DND-41 (cell line): ENCODE results near the gene AFF3.
"Not testable (repeated sequence)": the region's sequence is repeated elsewhere in the genome, so short reads cannot be mapped to it uniquely, and the experiment has no call there.

Experiments used
- ATAC-seq: fragments of 200-7000 bp; cut with Tn5 transposase; 3 replicates; pipeline ENCODE4 v1.9.1; 2021; ENCODE audit warnings: low read depth; ENCODE audit not compliant: insufficient read depth
- DNase-seq: peaks from one replicate; pipeline ENCODE4 v3.0.0-alpha.2; 2020
- H2AFZ ChIP-seq: 2 replicates; pipeline ENCODE4 v1.6.0; 2012; ENCODE audit warnings: low read depth, low read length
- H3K27ac ChIP-seq: 2 replicates; pipeline ENCODE4 v1.5.1; 2012; ENCODE audit warnings: low read length, inconsistent platforms
- H3K27me3 ChIP-seq: fragments of 200-600 bp; sonication (generic); 2 replicates; pipeline ENCODE4 v1.6.0; 2012; ENCODE audit warnings: low read length, mild to moderate bottlenecking, inconsistent platforms; ENCODE audit not compliant: insufficient read depth, poor library complexity
- H3K36me3 ChIP-seq: 2 replicates; pipeline ENCODE4 v1.5.1; 2012; ENCODE audit warnings: low read length, inconsistent platforms; ENCODE audit not compliant: insufficient read depth
- H3K4me1 ChIP-seq: 2 replicates; pipeline ENCODE4 v1.5.1; 2012; ENCODE audit warnings: mild to moderate bottlenecking, low read length; ENCODE audit not compliant: insufficient read depth
- H3K4me2 ChIP-seq: 2 replicates; pipeline ENCODE4 v1.6.0; 2012; ENCODE audit warnings: mild to moderate bottlenecking, moderate library complexity, low read length, inconsistent platforms; ENCODE audit not compliant: insufficient read depth
- H3K4me3 ChIP-seq, 2 experiments: fragments of 200-600 bp in 1 of 2; shearing (Covaris generic) in 1 of 2; 2 replicates each; pipeline ENCODE4 v1.5.1; 2012 to 2016; ENCODE audit warnings: inconsistent platforms in 2 of 2, low read length in 2 of 2, mild to moderate bottlenecking in 2 of 2, low read depth in 1 of 2, moderate library complexity in 1 of 2
- H3K79me2 ChIP-seq: 2 replicates; pipeline ENCODE4 v1.6.0; 2012; ENCODE audit warnings: low read length, inconsistent platforms; ENCODE audit not compliant: insufficient read depth
- H3K9ac ChIP-seq: 2 replicates; pipeline ENCODE4 v1.6.0; 2012; ENCODE audit warnings: low read depth, mild to moderate bottlenecking, inconsistent platforms, low read length, moderate library complexity
- H3K9me3 ChIP-seq: 2 replicates; pipeline ENCODE4 v1.5.1; 2012; ENCODE audit warnings: low read length, moderate library complexity, mild to moderate bottlenecking, inconsistent platforms; ENCODE audit not compliant: insufficient read depth, severe bottlenecking
- H4K20me1 ChIP-seq: 2 replicates; pipeline ENCODE4 v1.6.0; 2012; ENCODE audit warnings: low read length; ENCODE audit not compliant: insufficient read depth
- EZH2 ChIP-seq: IDR thresholded peaks from 3 replicates; pipeline ENCODE4 v1.6.1; 2012; ENCODE audit warnings: borderline replicate concordance, low read depth, mild to moderate bottlenecking, moderate library complexity, low read length, inconsistent platforms; ENCODE audit not compliant: severe bottlenecking
- TF ChIP-seq, protein P1 (sequence below): IDR thresholded peaks from 2 replicates; pipeline ENCODE4 v1.5.1; 2012; ENCODE audit warnings: borderline replicate concordance, low read length, moderate library complexity, mild to moderate bottlenecking; ENCODE audit not compliant: poor library complexity, severe bottlenecking; ENCODE audit errors: extremely low read depth

Gene AFF3

GRCh38 chr2:100110614-100111000 lies 31.8 kb downstream of the AFF3 start:
- DNase-seq = no peak
- no peak overlapping the region for H2AFZ ChIP-seq
- no peak overlapping the region for H3K4me3 ChIP-seq
- ATAC-seq = no peak
- H3K27ac ChIP-seq = no peak overlapping the region
- no peaks in the 10 kb centered on the region for H3K9me3 ChIP-seq
- TF ChIP-seq EZH2 = no peak
- TF ChIP-seq, protein P1, sequence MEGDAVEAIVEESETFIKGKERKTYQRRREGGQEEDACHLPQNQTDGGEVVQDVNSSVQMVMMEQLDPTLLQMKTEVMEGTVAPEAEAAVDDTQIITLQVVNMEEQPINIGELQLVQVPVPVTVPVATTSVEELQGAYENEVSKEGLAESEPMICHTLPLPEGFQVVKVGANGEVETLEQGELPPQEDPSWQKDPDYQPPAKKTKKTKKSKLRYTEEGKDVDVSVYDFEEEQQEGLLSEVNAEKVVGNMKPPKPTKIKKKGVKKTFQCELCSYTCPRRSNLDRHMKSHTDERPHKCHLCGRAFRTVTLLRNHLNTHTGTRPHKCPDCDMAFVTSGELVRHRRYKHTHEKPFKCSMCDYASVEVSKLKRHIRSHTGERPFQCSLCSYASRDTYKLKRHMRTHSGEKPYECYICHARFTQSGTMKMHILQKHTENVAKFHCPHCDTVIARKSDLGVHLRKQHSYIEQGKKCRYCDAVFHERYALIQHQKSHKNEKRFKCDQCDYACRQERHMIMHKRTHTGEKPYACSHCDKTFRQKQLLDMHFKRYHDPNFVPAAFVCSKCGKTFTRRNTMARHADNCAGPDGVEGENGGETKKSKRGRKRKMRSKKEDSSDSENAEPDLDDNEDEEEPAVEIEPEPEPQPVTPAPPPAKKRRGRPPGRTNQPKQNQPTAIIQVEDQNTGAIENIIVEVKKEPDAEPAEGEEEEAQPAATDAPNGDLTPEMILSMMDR = no peak
- no peak overlapping the region for H3K4me2 ChIP-seq
- H4K20me1 ChIP-seq = no peaks in the 10 kb centered on the region
- 0 out of 2 replicates have a peak, but pooled peaks cover 4% of the 10 kb centered on the region for H3K79me2 ChIP-seq
- peaks cover 13% of the 10 kb centered on the region; the same call in 1 of the 2 replicates for H3K36me3 ChIP-seq
- H3K27me3 ChIP-seq = no peaks in the 10 kb centered on the region
- H3K9ac ChIP-seq = no peak overlapping the region
- H3K4me1 ChIP-seq = peaks cover 32% of the 10 kb centered on the region

DNA sequence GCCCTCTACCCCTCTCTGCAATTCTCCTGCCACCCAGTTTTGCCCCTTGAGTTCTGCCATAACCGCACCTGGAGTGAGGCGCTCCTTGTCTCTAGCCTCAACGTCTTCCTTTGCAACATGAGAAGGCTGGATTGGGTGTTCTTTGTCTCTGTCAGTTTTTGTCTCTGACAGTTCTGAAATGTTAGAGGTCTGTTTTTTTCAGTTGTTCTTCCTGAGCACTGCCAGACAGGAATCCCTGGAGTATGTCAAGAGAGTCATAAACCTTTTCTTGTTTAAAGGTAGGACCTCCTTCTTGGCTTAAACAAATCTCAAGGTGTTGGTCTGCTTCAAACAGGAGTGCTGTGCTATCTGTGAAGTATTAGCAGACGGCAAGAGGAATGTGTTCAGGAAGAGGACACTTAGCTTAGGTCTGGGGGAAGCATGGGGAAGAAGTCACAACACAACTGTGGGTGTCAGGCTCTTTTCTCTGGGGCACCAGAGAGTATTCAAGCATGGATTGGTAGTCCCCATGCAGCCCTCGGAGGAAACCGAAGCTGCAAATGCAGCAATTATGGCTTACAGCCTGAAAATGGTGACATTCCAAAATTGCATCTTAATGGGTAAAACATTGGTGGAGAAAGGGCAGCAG lies 32.3 kb downstream of the AFF3 start:
- Histone ChIP-seq H3K27me3 (no peaks in the 10 kb centered on the region), H3K9me3 (no peaks in the 10 kb centered on the region), H3K9ac (no peak overlapping the region), H3K4me2 (no peak overlapping the region), H4K20me1 (no peaks in the 10 kb centered on the region), H3K27ac (no peak overlapping the region), H3K79me2 (0 out of 2 replicates have a peak, but pooled peaks cover 4% of the 10 kb centered on the region), H3K4me3 (no peak overlapping the region), H2AFZ (no peak overlapping the region), H3K4me1 (peaks cover 30% of the 10 kb centered on the region), H3K36me3 (peaks cover 13% of the 10 kb centered on the region; the same call in 1 of the 2 replicates)
- no peak for DNase-seq
- no peak for ATAC-seq
- TF ChIP-seq, protein P1 = no peak
- TF ChIP-seq EZH2 = no peak

DNA sequence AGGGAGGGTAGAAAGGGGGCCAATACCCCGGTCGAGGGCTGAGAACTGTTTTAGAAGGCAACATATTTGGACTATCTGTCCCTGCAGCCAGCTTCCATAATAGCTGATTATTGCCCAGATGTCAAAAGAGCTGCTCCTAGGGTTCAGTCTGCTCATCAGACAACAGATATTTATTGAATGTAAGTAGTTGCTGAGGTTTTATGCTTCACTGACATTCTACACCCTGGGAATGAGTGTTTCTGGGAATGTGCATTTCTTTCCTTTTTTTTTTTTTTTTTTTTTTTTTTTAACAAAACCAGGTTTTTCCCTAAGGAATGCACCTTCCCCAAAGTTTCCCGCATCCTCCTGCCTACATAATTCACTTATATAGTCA lies 33.8 kb downstream of the AFF3 start:
- not testable (repeated sequence) for H3K9ac ChIP-seq, H3K27me3 ChIP-seq, H3K4me2 ChIP-seq, H4K20me1 ChIP-seq, H3K9me3 ChIP-seq, DNase-seq, H3K4me3 ChIP-seq, H3K27ac ChIP-seq, H2AFZ ChIP-seq, ATAC-seq, H3K79me2 ChIP-seq
- Histone ChIP-seq H3K36me3 (peaks cover 13% of the 10 kb centered on the region; the same call in 1 of the 2 replicates), H3K4me1 (peaks cover 17% of the 10 kb centered on the region)

GRCh38 chr2:100107906-100108647 lies 34.3 kb downstream of the AFF3 start:
- TF ChIP-seq, protein P1 = no peak
- TF ChIP-seq EZH2 = no peak
- Histone ChIP-seq H3K4me2 (no peak overlapping the region), H3K36me3 (peaks cover 13% of the 10 kb centered on the region; the same call in 1 of the 2 replicates), H3K4me1 (peaks cover 11% of the 10 kb centered on the region), H3K4me3 (no peak overlapping the region), H3K9ac (no peak overlapping the region), H3K27ac (no peak overlapping the region), H3K27me3 (no peaks in the 10 kb centered on the region), H3K79me2 (0 out of 2 replicates have a peak, but pooled peaks cover 3% of the 10 kb centered on the region), H4K20me1 (no peaks in the 10 kb centered on the region), H3K9me3 (no peaks in the 10 kb centered on the region), H2AFZ (no peak overlapping the region)
- DNase-seq (no peak), ATAC-seq (no peak)
